ENCODE data around the gene P2RY2.

Gene P2RY2

DNA sequence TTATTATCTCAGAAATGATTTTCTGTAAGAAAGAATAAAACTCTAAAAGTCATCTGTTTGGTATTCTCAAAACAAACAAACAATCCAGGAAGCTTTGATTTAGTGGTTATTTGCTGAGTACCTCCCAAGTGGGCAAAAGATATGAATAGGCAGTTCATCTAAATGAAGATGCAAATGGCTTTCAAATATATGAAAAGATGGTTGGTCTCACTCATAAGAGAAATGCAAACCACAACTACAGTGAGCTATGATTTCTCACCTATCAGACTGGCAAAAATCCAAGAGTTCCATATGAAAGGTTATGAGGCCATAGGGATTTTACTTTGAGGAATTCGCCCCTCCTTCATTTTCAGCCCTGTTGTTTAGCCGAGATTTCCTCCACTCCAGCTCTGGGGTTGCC is 11.3 kb upstream of the P2RY2 start:
- FAIRE-seq: no peak

- no peak for FAIRE-seq
These were observed 8.2 kb upstream of the P2RY2 start for GRCh38 chr11:73209892-73210291.

GRCh38 chr11:73210916-73211667 is 7.0 kb upstream of the P2RY2 start:
- FAIRE-seq: no peak

DNA sequence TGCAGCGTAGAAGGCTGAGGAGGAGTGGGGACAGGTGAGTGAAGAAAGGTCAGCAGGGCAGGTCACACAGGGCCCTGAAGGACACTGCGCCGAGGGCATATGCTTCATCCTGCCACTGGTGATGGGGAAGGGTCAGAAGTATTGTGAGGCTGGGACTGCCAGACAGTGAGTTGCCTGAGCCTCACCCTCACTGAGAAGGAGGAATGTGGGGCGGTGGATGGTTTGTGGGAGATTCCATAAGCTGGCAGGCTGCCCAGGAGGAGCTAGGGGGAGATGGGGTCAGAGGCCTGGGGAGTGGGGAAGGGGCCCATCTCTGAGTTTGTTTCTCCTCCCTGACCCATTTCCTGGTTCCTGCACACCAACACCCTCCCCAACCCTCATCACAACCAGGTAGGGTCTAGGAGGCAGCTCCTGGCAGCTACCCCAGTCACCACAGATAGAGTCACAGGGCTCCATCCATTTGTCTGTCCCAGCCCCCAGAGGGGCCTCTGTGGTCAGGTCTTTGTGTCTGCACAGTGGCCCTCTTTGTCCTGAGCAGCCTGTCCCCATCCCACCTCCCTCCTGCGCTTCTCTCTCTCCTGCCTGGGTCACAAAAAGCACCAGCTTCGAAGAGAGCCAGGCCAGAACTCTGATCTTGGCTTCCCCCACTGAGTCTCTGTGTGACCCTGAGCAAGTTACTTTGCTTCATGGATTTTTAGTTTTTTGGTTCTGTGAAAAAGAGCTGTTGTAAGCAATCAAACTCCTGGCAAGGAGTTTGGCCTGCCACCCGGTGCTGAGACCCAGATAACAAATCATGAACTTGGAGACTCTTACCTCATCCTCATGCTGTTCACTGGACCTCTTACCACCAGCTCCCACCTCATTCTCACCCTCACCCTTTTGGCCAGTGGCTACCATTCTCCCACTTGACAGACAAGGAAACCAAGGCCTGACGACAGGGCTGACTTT is 4.6 kb upstream of the P2RY2 start:
- FAIRE-seq: no peak

GRCh38 chr11:73215191-73216134 is 2.6 kb upstream of the P2RY2 start:
- no peak for FAIRE-seq

- no peak for FAIRE-seq
These were observed 1.6 kb upstream of the P2RY2 start for GRCh38 chr11:73216465-73216864.

- no peak for FAIRE-seq
These were observed 811 bp upstream of the P2RY2 start for GRCh38 chr11:73217131-73217809.

DNA sequence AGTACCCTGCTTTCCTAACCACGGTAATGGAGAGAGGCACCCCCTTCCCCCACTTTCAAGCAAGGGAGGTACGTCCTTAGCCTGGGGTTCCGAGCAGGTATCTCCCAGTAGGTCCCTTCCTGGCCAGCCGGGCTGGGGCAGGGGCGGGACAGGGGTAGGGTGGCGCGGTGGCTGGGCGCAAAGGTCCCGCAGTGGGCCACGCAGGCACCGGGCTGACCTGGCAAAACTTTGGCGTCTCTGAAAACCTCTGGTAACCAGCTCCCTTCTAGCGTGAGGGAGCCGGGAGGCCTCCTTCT is 323 bp upstream of the P2RY2 start:
- FAIRE-seq: no peak

DNA sequence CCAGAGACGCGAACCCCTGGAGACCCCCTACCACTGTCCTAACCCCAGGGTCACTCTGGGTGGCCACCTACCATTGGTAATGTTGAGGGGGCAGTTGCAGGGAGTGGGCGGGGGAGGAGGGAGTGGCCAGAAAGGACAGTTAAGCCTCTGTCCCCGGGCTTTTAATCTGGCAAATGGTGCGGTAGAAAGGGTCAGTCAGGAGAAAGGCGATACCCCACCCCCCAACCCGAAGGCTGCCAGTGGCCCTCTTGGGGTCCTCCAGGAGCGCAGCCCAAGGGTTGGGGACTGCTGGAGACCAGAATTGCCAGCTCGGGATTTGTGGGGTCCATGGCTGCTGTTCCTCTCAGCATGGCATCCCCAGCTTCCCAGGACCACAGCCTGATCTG is 742 bp downstream of the P2RY2 start:
- no peak for FAIRE-seq

- no peak for FAIRE-seq
These were observed 1.6 kb downstream of the P2RY2 start for GRCh38 chr11:73219396-73220285.

- no peak for FAIRE-seq
These were observed 3.4 kb downstream of the P2RY2 start for GRCh38 chr11:73221451-73221850.

GRCh38 chr11:73221996-73222395 is 3.9 kb downstream of the P2RY2 start:
- no peak for FAIRE-seq

GRCh38 chr11:73223998-73224730 is 6.1 kb downstream of the P2RY2 start:
- FAIRE-seq: no peak

GRCh38 chr11:73225001-73225686 is 7.1 kb downstream of the P2RY2 start:
- FAIRE-seq: no peak

DNA sequence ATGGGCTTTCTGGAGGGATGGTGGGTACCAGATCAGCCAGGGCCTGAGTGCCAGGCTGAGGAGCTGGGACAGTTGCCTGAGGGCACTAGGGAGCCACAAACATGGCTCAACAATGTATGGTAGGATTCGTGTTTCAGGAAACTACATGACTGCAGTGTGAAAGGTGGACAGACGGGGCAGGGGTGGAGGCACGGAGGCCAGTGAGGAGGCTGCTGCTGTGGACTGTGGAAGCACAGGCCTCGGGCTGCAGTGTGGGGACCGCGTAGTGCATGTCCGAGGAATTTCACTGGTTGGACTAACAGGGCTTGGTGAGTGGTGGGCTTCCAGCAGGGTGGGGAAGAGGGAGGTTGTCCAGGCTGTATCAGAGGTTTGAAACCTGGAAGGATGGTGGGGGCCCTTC is 7.8 kb downstream of the P2RY2 start:
- no peak for FAIRE-seq

GRCh38 chr11:73226297-73227006 is 8.4 kb downstream of the P2RY2 start:
- no peak for FAIRE-seq

DNA sequence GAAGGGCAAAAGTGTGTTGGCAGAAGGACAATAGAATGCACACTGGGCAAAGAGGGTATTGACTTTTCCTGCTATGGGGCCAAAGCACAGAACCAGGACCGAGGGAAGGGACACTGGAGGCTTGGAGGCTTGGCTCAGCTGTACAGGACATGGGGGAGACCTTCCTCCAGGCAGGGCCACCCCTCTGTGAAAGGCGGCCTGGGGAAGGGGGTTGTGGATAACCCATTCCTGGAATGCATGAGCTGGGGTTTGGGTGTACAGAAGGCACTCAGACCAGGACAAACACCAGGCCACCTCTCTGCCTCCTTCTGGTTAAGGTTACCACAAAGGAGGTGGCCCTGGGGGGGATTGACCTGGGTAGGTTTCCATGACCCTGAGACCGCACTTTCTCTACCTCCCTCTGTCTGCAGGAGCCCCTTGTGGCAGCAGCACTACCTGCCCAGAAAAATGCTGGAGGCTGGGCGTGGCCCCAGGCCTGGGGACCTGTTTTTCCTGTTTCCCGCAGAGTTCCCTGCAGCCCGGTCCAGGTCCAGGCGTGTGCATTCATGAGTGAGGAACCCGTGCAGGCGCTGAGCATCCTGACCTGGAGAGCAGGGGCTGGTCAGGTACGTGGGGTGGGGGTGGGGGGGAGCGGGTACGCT is 9.6 kb downstream of the P2RY2 start:
- FAIRE-seq: no peak

DNA sequence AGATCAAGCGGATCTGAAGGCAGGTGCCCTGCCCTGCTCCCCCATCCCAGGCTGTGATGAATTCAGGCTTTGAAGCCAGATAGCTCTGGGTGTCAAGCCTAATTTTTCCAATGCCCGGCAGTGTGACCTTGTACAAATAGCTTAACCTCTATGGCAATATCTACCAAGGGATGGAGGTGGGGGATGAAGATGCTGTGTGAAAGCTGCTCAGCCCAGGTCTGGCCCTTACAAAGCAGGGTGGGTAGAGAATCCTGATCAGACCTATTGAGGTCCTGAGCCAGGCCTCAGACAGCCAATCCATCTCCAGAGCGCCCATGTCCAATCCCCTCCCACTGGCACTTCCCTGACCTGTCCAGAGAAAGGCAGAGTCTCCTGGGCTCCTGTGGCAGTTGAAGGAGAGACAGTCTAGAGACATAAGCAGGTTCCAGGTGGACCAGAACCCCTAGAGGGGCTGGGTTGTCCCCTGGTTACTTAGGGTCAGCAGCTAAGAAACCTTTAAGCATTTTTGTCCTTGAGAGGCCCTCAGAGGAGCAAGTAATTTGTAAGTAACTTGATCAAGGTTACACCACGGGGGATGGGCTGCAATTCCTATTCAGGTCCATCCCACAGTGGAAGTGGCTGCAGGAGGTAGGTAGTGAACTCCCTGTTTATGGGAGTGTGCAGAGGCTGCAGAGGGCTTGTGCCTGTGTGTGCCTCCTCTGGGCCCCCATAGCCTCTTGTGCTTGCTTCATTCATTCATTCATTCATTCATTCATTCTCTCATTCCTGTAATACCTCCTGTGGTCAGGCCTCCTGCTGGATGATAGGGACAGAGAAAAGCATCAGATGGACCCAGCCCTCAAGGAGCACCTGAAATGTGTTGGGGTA is 10.4 kb downstream of the P2RY2 start:
- FAIRE-seq: no peak

Data from endometrium (tissue), 2 donors.